Measurements from ENCODE around the gene KAZN.

The KAZN gene

DNA sequence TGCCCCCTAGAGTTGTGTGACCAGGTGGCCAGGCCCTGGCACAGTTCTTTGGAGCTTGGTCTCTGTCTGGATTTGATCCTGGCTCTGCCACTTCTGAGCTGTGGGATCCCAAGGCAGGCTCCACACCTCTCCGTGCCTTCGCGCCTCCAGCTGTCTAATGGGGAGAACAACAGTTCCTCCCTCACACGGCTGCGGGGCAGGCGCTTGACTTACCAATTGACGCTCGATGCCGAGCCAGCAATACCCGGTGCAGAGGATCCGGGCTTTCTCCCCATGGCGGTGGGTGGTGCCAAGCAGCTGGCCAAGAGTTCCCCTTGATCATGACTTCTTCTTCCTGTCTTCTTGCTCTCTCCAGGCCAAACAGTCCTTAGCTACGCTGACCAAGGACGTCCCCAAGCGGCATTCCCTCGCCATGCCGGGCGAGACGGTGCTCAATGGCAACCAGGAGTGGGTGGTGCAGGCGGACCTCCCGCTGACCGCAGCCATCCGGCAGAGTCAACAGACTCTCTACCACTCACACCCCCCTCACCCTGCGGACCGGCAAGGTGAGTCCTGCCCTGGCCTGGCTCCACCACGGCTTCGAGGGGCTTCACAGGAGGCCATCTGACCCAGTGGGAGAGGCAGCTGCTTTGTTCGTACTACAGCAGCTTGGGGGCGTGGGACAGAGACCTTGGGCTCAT lies 457.4 kb downstream of the KAZN start:
- Histone ChIP-seq H3K27ac (ENCODE audit: low read depth, low read length, poor library complexity, severe bottlenecking) (no peak overlapping the region), H3K9me2 (ENCODE audit: low read depth, low read length) (no peaks in the 10 kb centered on the region), H4K20me1 (ENCODE audit: insufficient read depth, low read length) (no peaks in the 10 kb centered on the region), H3K4me1 (ENCODE audit: insufficient read depth, low read length, severe bottlenecking) (no peaks in the 10 kb centered on the region), H3K4me2 (ENCODE audit: low read length) (no peak overlapping the region), H2AFZ (ENCODE audit: low read length) (no peak overlapping the region), H3K27me3 (ENCODE audit: insufficient read depth, low read length) (peaks cover 17% of the 10 kb centered on the region), H3K36me3 (ENCODE audit: insufficient read depth, low read length) (no peaks in the 10 kb centered on the region; the same call in 1 of the 2 replicates), H3K4me3 (ENCODE audit: low read depth, low read length, poor library complexity, severe bottlenecking) (no peak overlapping the region), H3K9me3 (ENCODE audit: low read length) (no peaks in the 10 kb centered on the region), H3K79me2 (ENCODE audit: insufficient read depth, low read length) (no peaks in the 10 kb centered on the region), H3K9ac (ENCODE audit: low read length) (no peak overlapping the region), H3F3A (ENCODE audit: insufficient read depth, low read length) (no peaks in the 10 kb centered on the region)
- TF ChIP-seq CTCF (IDR thresholded peaks at IDR 0.05; ENCODE audit: low read length) (no peak), EZH2 (IDR thresholded peaks at IDR 0.05; ENCODE audit: borderline replicate concordance, low read length) (no peak)

DNA sequence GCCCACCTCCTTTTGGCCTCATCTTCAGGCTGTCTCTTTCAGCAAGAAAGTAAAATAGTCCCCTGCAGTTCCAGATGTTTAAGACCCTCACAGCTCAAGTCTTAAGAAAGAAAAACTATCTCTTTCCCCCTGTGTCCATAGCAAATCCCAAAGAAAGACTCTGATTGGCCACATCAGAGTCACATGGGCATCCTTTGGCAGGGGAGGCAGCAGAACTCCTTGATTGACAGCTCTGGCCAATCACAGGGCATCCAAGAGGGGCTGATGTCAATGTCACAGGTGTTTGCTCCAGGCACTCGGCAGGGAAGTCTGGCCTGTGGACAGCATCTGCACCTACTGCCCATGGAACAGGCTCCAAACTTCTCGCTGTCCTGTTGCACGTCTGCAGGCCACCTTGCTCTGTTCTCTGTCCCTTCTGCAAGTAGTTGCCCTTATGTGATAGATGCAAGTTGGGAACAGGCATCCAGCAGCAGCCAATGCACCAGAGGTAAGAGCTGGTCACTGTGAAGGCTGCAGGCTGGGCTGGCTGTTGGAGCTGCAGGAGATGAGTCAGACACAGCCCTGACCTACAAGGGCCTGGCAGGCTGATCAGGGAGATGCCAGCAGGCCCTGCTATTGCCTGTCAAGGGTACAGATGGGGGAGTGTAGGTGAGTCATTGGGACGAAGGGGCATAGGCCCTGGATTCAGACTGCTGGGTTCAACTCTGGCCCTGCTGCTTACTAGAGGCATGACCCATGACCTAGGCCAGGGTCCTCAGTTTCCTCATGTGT lies 458.2 kb downstream of the KAZN start:
- H3K4me2 ChIP-seq (ENCODE audit: low read length), result no peak overlapping the region
- H3K9me3 ChIP-seq (ENCODE audit: low read length), result no peaks in the 10 kb centered on the region
- H3K27ac ChIP-seq (ENCODE audit: low read depth, low read length, poor library complexity, severe bottlenecking), result no peak overlapping the region
- no peaks in the 10 kb centered on the region for H4K20me1 ChIP-seq (ENCODE audit: insufficient read depth, low read length)
- no peak overlapping the region for H3K9ac ChIP-seq (ENCODE audit: low read length)
- H3F3A ChIP-seq (ENCODE audit: insufficient read depth, low read length), result no peaks in the 10 kb centered on the region
- no peaks in the 10 kb centered on the region for H3K79me2 ChIP-seq (ENCODE audit: insufficient read depth, low read length)
- H3K4me3 ChIP-seq (ENCODE audit: low read depth, low read length, poor library complexity, severe bottlenecking), result no peak overlapping the region
- TF ChIP-seq CTCF (IDR thresholded peaks at IDR 0.05; ENCODE audit: low read length) (no peak), EZH2 (IDR thresholded peaks at IDR 0.05; ENCODE audit: borderline replicate concordance, low read length) (no peak)
- no peaks in the 10 kb centered on the region for H3K9me2 ChIP-seq (ENCODE audit: low read depth, low read length)
- peaks cover 13% of the 10 kb centered on the region for H3K27me3 ChIP-seq (ENCODE audit: insufficient read depth, low read length)
- H3K4me1 ChIP-seq (ENCODE audit: insufficient read depth, low read length, severe bottlenecking), result no peaks in the 10 kb centered on the region
- no peak overlapping the region for H2AFZ ChIP-seq (ENCODE audit: low read length)
- no peaks in the 10 kb centered on the region; the same call in 1 of the 2 replicates for H3K36me3 ChIP-seq (ENCODE audit: insufficient read depth, low read length)

- H3F3A ChIP-seq (ENCODE audit: insufficient read depth, low read length), result no peaks in the 10 kb centered on the region
- H3K4me2 ChIP-seq (ENCODE audit: low read length), result no peak overlapping the region
- no peaks in the 10 kb centered on the region for H3K9me3 ChIP-seq (ENCODE audit: low read length)
- H3K36me3 ChIP-seq (ENCODE audit: insufficient read depth, low read length), result no peaks in the 10 kb centered on the region; the same call in 1 of the 2 replicates
- H3K4me3 ChIP-seq (ENCODE audit: low read depth, low read length, poor library complexity, severe bottlenecking), result no peak overlapping the region
- TF ChIP-seq EZH2 (IDR thresholded peaks at IDR 0.05; ENCODE audit: borderline replicate concordance, low read length), result no peak
- no peak for TF ChIP-seq CTCF (IDR thresholded peaks at IDR 0.05; ENCODE audit: low read length)
- no peak overlapping the region for H3K9ac ChIP-seq (ENCODE audit: low read length)
- H3K4me1 ChIP-seq (ENCODE audit: insufficient read depth, low read length, severe bottlenecking), result no peaks in the 10 kb centered on the region
- H2AFZ ChIP-seq (ENCODE audit: low read length), result no peak overlapping the region
- H4K20me1 ChIP-seq (ENCODE audit: insufficient read depth, low read length), result no peaks in the 10 kb centered on the region
- H3K27me3 ChIP-seq (ENCODE audit: insufficient read depth, low read length), result peaks cover 5% of the 10 kb centered on the region
- no peak overlapping the region for H3K27ac ChIP-seq (ENCODE audit: low read depth, low read length, poor library complexity, severe bottlenecking)
- no peaks in the 10 kb centered on the region for H3K79me2 ChIP-seq (ENCODE audit: insufficient read depth, low read length)
- no peaks in the 10 kb centered on the region for H3K9me2 ChIP-seq (ENCODE audit: low read depth, low read length)
Observed at GRCh38 chr1:15057834-15058233, 459.3 kb downstream of the KAZN start.
